ENCODE measurements around the gene LARGE2.

LARGE2 gene

GRCh38 chr11:45947885-45948284 lies 25.4 kb downstream of the LARGE2 start:
- Mint-ChIP-seq H3K36me3 (ENCODE audit: low read depth) (peaks cover 78% of the 10 kb centered on the region), H3K27ac (peak overlapping the region in 2 of 3 experiments; percentile 33 to 46), H3K27me3 (ENCODE audit: low read depth) (no peaks in the 10 kb centered on the region), H3K4me1 (peaks cover 5% of the 10 kb centered on the region), H3K9me3 (no peaks in the 10 kb centered on the region), H3K4me3 (no peak overlapping the region)
- no peak for TF ChIP-seq CTCF (IDR thresholded peaks at IDR 0.05; ENCODE audit: unreplicated experiment in 3 of 3)

- TF ChIP-seq CTCF (IDR thresholded peaks at IDR 0.05; ENCODE audit: unreplicated experiment in 3 of 3), result no peak
- no peaks in the 10 kb centered on the region for H3K27me3 Mint-ChIP-seq (ENCODE audit: low read depth)
- peaks cover 5% of the 10 kb centered on the region for H3K4me1 Mint-ChIP-seq
- no peaks in the 10 kb centered on the region for H3K9me3 Mint-ChIP-seq
- H3K4me3 Mint-ChIP-seq, result no peak overlapping the region
- H3K36me3 Mint-ChIP-seq (ENCODE audit: low read depth), result peaks cover 82% of the 10 kb centered on the region
- H3K27ac Mint-ChIP-seq, result peak overlapping the region in 2 of 3 experiments; percentile 33 to 46
Observed at GRCh38 chr11:45948356-45948755, 25.9 kb downstream of the LARGE2 start.

GRCh38 chr11:45949992-45950407 lies 27.5 kb downstream of the LARGE2 start:
- H3K27ac Mint-ChIP-seq, result no peak overlapping the region
- H3K36me3 Mint-ChIP-seq (ENCODE audit: low read depth), result peaks cover 81% of the 10 kb centered on the region
- H3K27me3 Mint-ChIP-seq (ENCODE audit: low read depth), result no peaks in the 10 kb centered on the region
- no peak for TF ChIP-seq CTCF (IDR thresholded peaks at IDR 0.05; ENCODE audit: unreplicated experiment in 3 of 3)
- no peaks in the 10 kb centered on the region for H3K9me3 Mint-ChIP-seq
- H3K4me1 Mint-ChIP-seq, result peaks cover 5% of the 10 kb centered on the region
- no peak overlapping the region for H3K4me3 Mint-ChIP-seq

GRCh38 chr11:45959851-45960250 lies 37.4 kb downstream of the LARGE2 start:
- H3K9me3 Mint-ChIP-seq, result peaks cover 10% of the 10 kb centered on the region
- no peak for TF ChIP-seq CTCF (IDR thresholded peaks at IDR 0.05; ENCODE audit: unreplicated experiment in 3 of 3)
- peaks cover 70% of the 10 kb centered on the region for H3K36me3 Mint-ChIP-seq (ENCODE audit: low read depth)
- H3K27me3 Mint-ChIP-seq (ENCODE audit: low read depth), result no peaks in the 10 kb centered on the region
- H3K27ac Mint-ChIP-seq, result no peak overlapping the region
- no peaks in the 10 kb centered on the region for H3K4me1 Mint-ChIP-seq
- no peak overlapping the region for H3K4me3 Mint-ChIP-seq

GRCh38 chr11:45960387-45961095 lies 38.1 kb downstream of the LARGE2 start:
- TF ChIP-seq CTCF (IDR thresholded peaks at IDR 0.05; ENCODE audit: unreplicated experiment in 3 of 3), result no peak
- no peaks in the 10 kb centered on the region for H3K4me1 Mint-ChIP-seq
- no peaks in the 10 kb centered on the region for H3K27me3 Mint-ChIP-seq (ENCODE audit: low read depth)
- H3K9me3 Mint-ChIP-seq, result peaks cover 10% of the 10 kb centered on the region
- peaks cover 63% of the 10 kb centered on the region for H3K36me3 Mint-ChIP-seq (ENCODE audit: low read depth)
- no peak overlapping the region for H3K27ac Mint-ChIP-seq
- no peak overlapping the region for H3K4me3 Mint-ChIP-seq

- Mint-ChIP-seq H3K4me3 (no peak overlapping the region), H3K9me3 (peaks cover 10% of the 10 kb centered on the region), H3K27ac (no peak overlapping the region), H3K4me1 (no peaks in the 10 kb centered on the region), H3K36me3 (ENCODE audit: low read depth) (peaks cover 53% of the 10 kb centered on the region), H3K27me3 (ENCODE audit: low read depth) (no peaks in the 10 kb centered on the region)
- no peak for TF ChIP-seq CTCF (IDR thresholded peaks at IDR 0.05; ENCODE audit: unreplicated experiment in 3 of 3)
Observed at GRCh38 chr11:45961751-45962240, 39.3 kb downstream of the LARGE2 start.
